Ramos (cell line): ENCODE results near the gene STX12.

Experiments
- in situ Hi-C: fragments of 300-500 bp; cut with MboI; formaldehyde crosslinking; loops from one replicate; pipeline ENCODE4 v1.14.3; 2022; ENCODE audit warnings: low sequenced_read_pairs; ENCODE audit not compliant: unreplicated experiment

Gene STX12

GRCh38 chr1:27863538-27863915 lies 90.5 kb downstream of the STX12 start:
- in situ Hi-C loops, result loop anchor here (5.0 to 25.0 kb wide), 2 partner anchors 104 to 349 kb away; no protein-coding TSS in a partner anchor

GRCh38 chr1:27864264-27864895 lies 91.4 kb downstream of the STX12 start:
- in situ Hi-C loops, result loop anchor here (5.0 to 25.0 kb wide), 2 partner anchors 103 to 348 kb away; no protein-coding TSS in a partner anchor

- in situ Hi-C loops, result loop anchor here (25.0 kb wide), 1 partner anchor 346 kb away; no protein-coding TSS in a partner anchor
These were observed 92.8 kb downstream of the STX12 start for GRCh38 chr1:27865821-27866220.

GRCh38 chr1:27868556-27868931 lies 95.5 kb downstream of the STX12 start:
- in situ Hi-C loops, result loop anchor here (25.0 kb wide), 1 partner anchor 344 kb away; no protein-coding TSS in a partner anchor

- in situ Hi-C loops, result loop anchor here (25.0 kb wide), 1 partner anchor 343 kb away; no protein-coding TSS in a partner anchor
These were observed 96.1 kb downstream of the STX12 start for GRCh38 chr1:27868932-27869718.

GRCh38 chr1:27869719-27870085 lies 96.7 kb downstream of the STX12 start:
- in situ Hi-C loops, result loop anchor here (25.0 kb wide), 1 partner anchor 343 kb away; no protein-coding TSS in a partner anchor

GRCh38 chr1:27871076-27871475 lies 98.1 kb downstream of the STX12 start:
- in situ Hi-C loops, result loop anchor here (25.0 kb wide), 1 partner anchor 341 kb away; no protein-coding TSS in a partner anchor

GRCh38 chr1:27872059-27872801 lies 99.2 kb downstream of the STX12 start, which contains the start of gene THEMIS2:
Gene THEMIS2, plus strand, starts transcription at chr1:27872544. Its CDS starts 28 bp downstream, at chr1:27872572.
- in situ Hi-C loops, result loop anchor here (25.0 kb wide), 1 partner anchor 340 kb away; no protein-coding TSS in a partner anchor

- in situ Hi-C loops, result loop anchor here (25.0 kb wide), 1 partner anchor 339 kb away; no protein-coding TSS in a partner anchor
These were observed 100.0 kb downstream of the STX12 start for GRCh38 chr1:27872802-27873551.

- in situ Hi-C loops, result loop anchor here (25.0 kb wide), 1 partner anchor 338 kb away; no protein-coding TSS in a partner anchor
These were observed 100.8 kb downstream of the STX12 start for GRCh38 chr1:27873671-27874384.
